GM20000 (cell line): ENCODE results near the gene CXXC5.
A peak's percentile ranks its signal among the peaks of the same experiment; 100 is the strongest.

Experiments used
- DNase-seq: peaks from one replicate; pipeline ENCODE4 v3.0.0; 2012; ENCODE audit warnings: low spot score
- CTCF ChIP-seq: IDR thresholded peaks from 2 replicates; pipeline ENCODE4 v1.5.1; 2012; ENCODE audit warnings: mild to moderate bottlenecking, control low read depth; ENCODE audit errors: extremely low read depth, missing control alignments

The CXXC5 gene

GRCh38 chr5:139630855-139631254 lies 17.3 kb upstream of the CXXC5 start:
- no peak for DNase-seq
- TF ChIP-seq CTCF, result no peak

- no peak for TF ChIP-seq CTCF
- DNase-seq, result no peak
Observed at GRCh38 chr5:139631520-139632165, 16.5 kb upstream of the CXXC5 start.

- DNase-seq, result peak; percentile 80
- TF ChIP-seq CTCF, result peak; percentile 97
Observed at GRCh38 chr5:139633295-139634027, 14.7 kb upstream of the CXXC5 start.

GRCh38 chr5:139634028-139634325 lies 14.2 kb upstream of the CXXC5 start:
- DNase-seq, result no peak
- TF ChIP-seq CTCF, result no peak

GRCh38 chr5:139634541-139634940 lies 13.6 kb upstream of the CXXC5 start:
- no peak for DNase-seq
- no peak for TF ChIP-seq CTCF

GRCh38 chr5:139635191-139635590 lies 13.0 kb upstream of the CXXC5 start:
- DNase-seq, result no peak
- no peak for TF ChIP-seq CTCF

- TF ChIP-seq CTCF, result peak; percentile 14
- DNase-seq, result no peak
Observed at GRCh38 chr5:139635606-139636206, 12.4 kb upstream of the CXXC5 start.
